ENCODE measurements around the gene KCTD17. TPM values are rescaled to one million over a fixed set of nuclear protein-coding genes. Genes with fewer than 3 reads are reported as not detected.

The KCTD17 gene
- total and polyA plus RNA-seq, 4 donors, result 2.0 to 5.2 (median 3.7) TPM

GRCh38 chr22:37043209-37043827 is 8.2 kb upstream of the KCTD17 start:
- Histone ChIP-seq H3K27ac (ENCODE audit: low read depth in 1 of 2, low read length in 2 of 2) (peak overlapping the region; percentile 19 to 33), H3K9ac (ENCODE audit: low read depth in 1 of 2, low read length in 2 of 2) (peak overlapping the region in 1 of 2 donors; percentile 26)
- TF ChIP-seq EGR1 (IDR thresholded peaks at IDR 0.05; ENCODE audit: low read depth in 2 of 2), result no peak

GRCh38 chr22:37043828-37044538 is 7.6 kb upstream of the KCTD17 start:
- peak; percentile 73 for DNase-seq (ENCODE audit: low spot score)
- WGBS, result 30% methylated on average over 17 of the region's 17 CpGs
- Histone ChIP-seq H3K9me3 (ENCODE audit: control insufficient read depth in 4 of 4, low read length in 3 of 4) (no peaks in the 10 kb centered on the region), H3K27ac (ENCODE audit: low read depth in 1 of 2, low read length in 2 of 2) (peak overlapping the region; percentile 19 to 33), H3K27me3 (ENCODE audit: control insufficient read depth in 4 of 4, insufficient read depth in 4 of 4, low read length in 3 of 4) (no peaks in the 10 kb centered on the region), H3K4me3 (ENCODE audit: low read depth in 1 of 3, low read length in 3 of 3) (no peak overlapping the region), H3K36me3 (ENCODE audit: control insufficient read depth in 4 of 4, insufficient read depth in 3 of 4, low read depth in 1 of 4, low read length in 3 of 4) (no peaks in the 10 kb centered on the region), H3K4me1 (ENCODE audit: control insufficient read depth in 4 of 4, insufficient read depth in 4 of 4, low read length in 3 of 4) (peaks cover 8 to 34% (median 27%) of the 10 kb centered on the region in 4 donors), H3K9ac (ENCODE audit: low read depth in 1 of 2, low read length in 2 of 2) (peak overlapping the region in 1 of 2 donors; percentile 26)
- TF ChIP-seq HNF4G (IDR thresholded peaks at IDR 0.05) (peak; percentile 88), YY1 (IDR thresholded peaks at IDR 0.05) (peak; percentile 58), CTCF (IDR thresholded peaks at IDR 0.05; ENCODE audit: low read depth, low read length, missing input control) (peak; percentile 69), NR2F2 (IDR thresholded peaks at IDR 0.05) (no peak), RXRA (IDR thresholded peaks at IDR 0.05) (peak; percentile 47 to 70), RAD21 (IDR thresholded peaks at IDR 0.05) (peak; percentile 84 to 86), MAX (IDR thresholded peaks at IDR 0.05) (peak; percentile 68), ATF3 (IDR thresholded peaks at IDR 0.05) (no peak), REST (IDR thresholded peaks at IDR 0.05) (peak; percentile 63), ZBTB33 (IDR thresholded peaks at IDR 0.05) (no peak), FOXA2 (IDR thresholded peaks at IDR 0.05) (no peak), HNF4A (conservative IDR thresholded peaks at IDR 0.05) (peak; percentile 86 to 91), JUND (IDR thresholded peaks at IDR 0.05) (no peak), FOXA1 (IDR thresholded peaks at IDR 0.05) (no peak), TAF1 (conservative IDR thresholded peaks at IDR 0.05) (no peak), SP1 (IDR thresholded peaks at IDR 0.05) (peak; percentile 87), GABPA (IDR thresholded peaks at IDR 0.05 in 1 of 2, conservative IDR thresholded peaks at IDR 0.05 in 1 of 2) (no peak), EGR1 (IDR thresholded peaks at IDR 0.05; ENCODE audit: low read depth in 2 of 2) (no peak)

More at GRCh38 chr22:37043209-37043827, 8.2 kb upstream of the KCTD17 start:
- Histone ChIP-seq H3K36me3 (ENCODE audit: control insufficient read depth in 4 of 4, insufficient read depth in 3 of 4, low read depth in 1 of 4, low read length in 3 of 4) (no peaks in the 10 kb centered on the region), H3K4me1 (ENCODE audit: control insufficient read depth in 4 of 4, insufficient read depth in 4 of 4, low read length in 3 of 4) (peaks cover 8 to 34% (median 27%) of the 10 kb centered on the region in 4 donors), H3K4me3 (ENCODE audit: low read depth in 1 of 3, low read length in 3 of 3) (no peak overlapping the region), H3K9me3 (ENCODE audit: control insufficient read depth in 4 of 4, low read length in 3 of 4) (no peaks in the 10 kb centered on the region), H3K27me3 (ENCODE audit: control insufficient read depth in 4 of 4, insufficient read depth in 4 of 4, low read length in 3 of 4) (no peaks in the 10 kb centered on the region)
- 74% methylated on average over 7 of the region's 7 CpGs for WGBS
- DNase-seq (ENCODE audit: low spot score), result no peak
